Fibroblast of peridontal ligament (primary cell): ENCODE measurements around the gene PLD2.
A peak's percentile ranks its signal among the peaks of the same experiment; 100 is the strongest.
"Not testable (repeated sequence)": the region's sequence is repeated elsewhere in the genome, so short reads cannot be mapped to it uniquely, and the experiment has no call there.

Experiments
- DNase-seq: peaks from one replicate; pipeline ENCODE4 v3.0.0-alpha.2; 2010; ENCODE audit errors: extremely low read depth

The PLD2 gene

GRCh38 chr17:4856937-4857314 lies 50.0 kb downstream of the PLD2 start:
- no peak for DNase-seq

DNA sequence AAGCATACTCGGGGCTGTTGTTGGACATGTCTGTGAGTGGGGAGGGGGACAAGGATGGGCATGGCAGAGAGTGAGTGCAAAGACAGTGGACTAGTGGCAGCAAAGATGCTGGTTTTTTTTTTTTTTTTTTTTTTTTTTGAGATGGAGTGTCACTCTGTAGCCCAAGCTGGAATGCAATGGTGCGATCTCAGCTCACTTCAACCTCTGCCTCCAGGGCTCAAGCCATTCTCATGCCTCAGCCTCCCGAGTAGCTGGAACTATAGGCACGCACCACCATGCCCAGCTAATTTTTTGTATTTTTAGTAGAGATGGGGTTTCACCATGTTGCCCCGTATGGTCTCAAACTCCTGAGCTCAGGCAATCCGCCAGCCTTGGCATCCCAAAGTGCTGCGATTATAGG lies 50.4 kb downstream of the PLD2 start:
- not testable (repeated sequence) for DNase-seq

GRCh38 chr17:4858068-4858881 lies 51.3 kb downstream of the PLD2 start:
- peak; percentile 20 for DNase-seq

DNA sequence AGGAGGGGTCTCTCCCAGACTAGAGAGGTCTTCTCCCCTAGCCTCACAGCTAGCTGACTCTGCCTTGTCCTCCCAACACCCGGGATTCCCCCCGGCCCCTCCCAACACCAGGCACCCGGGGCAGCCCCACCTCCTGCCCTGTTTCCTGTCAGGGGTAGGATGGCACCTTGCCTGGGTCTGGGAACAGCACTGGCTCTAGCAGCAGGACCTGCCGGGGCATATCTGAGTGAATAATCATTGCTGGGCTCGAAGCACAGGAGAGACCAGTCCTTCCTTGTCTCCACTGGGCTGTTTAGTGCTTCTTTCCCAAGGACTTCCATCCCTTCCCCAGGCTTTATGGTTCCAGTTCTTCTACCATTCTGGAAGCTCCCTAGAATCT lies 51.9 kb downstream of the PLD2 start:
- no peak for DNase-seq

DNA sequence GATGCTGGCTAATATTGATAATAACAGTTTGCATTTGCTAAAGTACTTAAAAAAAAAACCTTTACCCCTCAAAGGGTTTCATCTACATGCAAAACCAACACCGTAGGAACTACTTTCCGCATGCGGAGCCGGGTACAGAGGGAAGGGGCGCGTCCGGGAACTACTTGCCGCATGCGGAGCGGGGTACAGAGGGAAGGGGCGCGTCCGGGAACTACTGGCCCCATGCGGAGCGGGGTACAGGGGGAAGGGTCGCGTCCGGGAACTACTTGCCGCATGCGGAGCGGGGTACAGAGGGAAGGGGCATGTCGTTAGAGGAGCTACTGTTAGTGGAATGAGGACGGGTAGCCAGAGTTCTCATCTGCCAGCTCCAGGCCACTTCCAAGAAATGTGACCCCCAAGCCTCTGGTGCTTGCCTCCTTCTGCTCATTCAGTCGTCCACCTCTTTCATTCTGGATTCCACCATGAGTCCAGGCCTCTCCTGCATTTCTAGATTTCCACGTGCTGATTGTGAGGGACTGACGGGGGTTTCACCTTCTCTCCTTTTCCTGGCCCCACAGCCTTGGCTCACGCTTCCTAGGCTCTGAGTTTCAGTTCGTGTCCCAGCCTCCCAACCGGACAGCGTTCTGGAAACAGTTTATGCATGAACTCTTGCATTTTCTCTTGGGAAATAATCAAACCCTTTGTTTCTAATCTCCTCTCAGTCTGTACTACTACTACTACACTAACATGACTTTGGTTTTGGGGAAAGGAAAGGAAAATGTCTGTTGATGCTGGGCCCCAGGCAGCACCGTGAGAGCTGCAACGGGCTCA lies 53.1 kb downstream of the PLD2 start:
- peak; percentile 19 for DNase-seq

- DNase-seq: no peak
Measured at GRCh38 chr17:4860651-4861050, 53.7 kb downstream of the PLD2 start.

DNA sequence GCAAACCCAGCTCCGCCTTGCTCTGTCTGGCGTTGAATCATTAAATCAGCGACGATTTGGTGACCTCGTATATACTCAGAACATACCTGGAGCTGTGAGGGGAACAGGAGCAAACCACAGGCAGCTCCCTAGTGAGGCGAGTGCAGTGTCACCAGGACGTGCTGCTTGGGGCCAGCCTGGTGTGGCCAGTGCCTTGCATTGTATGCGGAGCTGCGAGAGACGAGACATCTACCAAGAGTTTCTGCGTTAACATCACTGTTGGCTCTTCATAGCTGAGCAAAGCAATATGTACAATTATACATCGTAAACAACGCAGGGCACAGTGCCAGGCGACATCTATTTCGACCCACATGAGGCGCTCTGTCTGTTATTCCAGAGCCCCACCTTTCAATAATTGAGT lies 54.1 kb downstream of the PLD2 start:
- DNase-seq: no peak

DNA sequence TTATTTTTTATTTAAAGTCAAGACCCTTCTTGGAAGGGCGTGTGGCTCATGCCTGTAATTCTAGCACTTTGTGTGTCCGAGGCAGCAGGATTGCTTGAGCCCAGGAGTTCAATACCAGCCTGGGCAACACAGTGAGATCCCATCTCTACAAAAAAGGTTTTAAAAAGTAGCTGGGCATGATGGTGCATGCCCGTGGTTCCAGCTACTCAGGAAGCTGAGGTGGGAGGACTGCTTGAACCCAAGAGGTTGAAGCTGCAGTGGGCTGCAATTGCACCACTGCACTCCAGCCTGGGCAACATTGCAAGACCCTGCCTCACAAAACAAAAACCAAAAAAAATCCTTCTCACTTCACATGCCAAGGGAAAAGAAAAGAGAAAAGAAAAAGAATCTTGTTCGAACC lies 55.8 kb downstream of the PLD2 start:
- DNase-seq: no peak

GRCh38 chr17:4863321-4863720 lies 56.4 kb downstream of the PLD2 start:
- no peak for DNase-seq

DNA sequence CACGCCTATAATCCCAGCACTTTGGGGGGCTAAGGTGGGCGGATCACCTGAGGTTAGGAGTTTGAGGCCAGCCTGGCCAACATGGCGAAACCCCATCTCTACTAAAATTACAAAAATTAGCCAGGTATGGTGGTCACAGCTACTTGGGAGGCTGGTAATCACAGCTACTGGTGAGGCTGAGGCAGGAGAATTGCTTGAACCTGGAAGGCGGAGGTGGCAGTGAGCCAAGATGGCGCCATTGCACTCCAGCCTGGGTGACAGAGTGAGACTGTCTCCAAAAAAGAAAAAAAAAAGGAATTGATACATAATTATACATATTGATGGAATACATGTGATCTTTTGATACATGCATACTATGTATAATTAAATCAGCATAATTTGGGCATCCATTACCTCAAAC lies 60.6 kb downstream of the PLD2 start:
- DNase-seq: not testable (repeated sequence)

DNA sequence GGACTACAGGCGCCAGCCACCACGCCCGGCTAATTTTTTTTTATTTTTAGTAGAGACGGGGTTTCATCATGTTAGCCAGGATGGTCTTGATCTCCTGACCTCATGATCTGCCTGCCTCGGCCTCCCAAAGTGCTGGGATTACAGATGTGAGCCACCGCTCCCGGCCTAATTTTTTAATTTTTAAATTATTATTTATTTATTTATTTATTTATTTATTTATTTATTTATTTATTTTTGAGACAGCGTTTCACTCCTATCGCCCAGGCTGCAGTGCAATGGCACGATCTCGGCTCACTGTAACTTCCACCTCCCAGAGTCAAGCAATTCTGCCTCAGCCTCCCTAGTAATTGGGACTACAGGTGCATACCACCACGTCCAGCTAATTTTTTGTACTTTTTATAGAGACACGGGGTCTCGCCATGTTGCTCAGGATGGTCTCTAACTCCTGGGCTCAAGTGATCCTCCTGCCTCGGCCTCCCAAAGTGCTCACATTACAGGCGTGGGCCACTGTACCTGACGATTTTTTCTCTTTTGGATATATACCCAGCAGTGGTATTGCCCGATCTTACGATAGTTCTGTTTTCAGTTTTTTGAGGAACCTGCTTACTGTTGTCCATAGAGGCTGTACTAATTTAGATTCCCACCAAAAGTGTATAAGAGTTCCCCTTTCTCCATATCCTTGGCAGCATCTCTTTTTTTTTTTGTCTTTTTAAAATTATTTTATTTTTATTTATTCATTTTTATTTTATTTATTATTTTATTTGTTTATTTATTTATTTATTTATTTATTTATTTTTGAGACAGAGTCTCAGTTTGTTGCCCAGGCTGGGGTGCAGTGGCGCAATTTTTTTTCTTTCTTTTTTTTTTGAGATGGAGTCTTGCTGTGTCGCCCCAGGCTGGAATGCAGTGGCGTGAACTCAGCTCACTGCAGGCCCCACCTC lies 62.4 kb downstream of the PLD2 start:
- not testable (repeated sequence) for DNase-seq

- DNase-seq: no peak
Measured at GRCh38 chr17:4870855-4871254, 63.9 kb downstream of the PLD2 start.

- DNase-seq: no peak
Measured at GRCh38 chr17:4872786-4873185, 65.8 kb downstream of the PLD2 start.
